Mesenchymal stem cell (in vitro differentiated cells and primary cell): Measurements from ENCODE around the gene FARS2.

Experiments
- DNase-seq: peaks from one replicate; pipeline ENCODE4 v3.0.0-alpha.2; 2013
- H2AFZ ChIP-seq: one replicate; pipeline ENCODE4 v1.6.1; 2013; ENCODE audit warnings: low read depth, mild to moderate bottlenecking, control low read depth, inconsistent platforms, low read length, moderate library complexity
- H2AK5ac ChIP-seq: 2 replicates; pipeline ENCODE4 v1.6.1; 2013; ENCODE audit warnings: low read length, moderate library complexity, mild to moderate bottlenecking, inconsistent platforms; ENCODE audit not compliant: severe bottlenecking
- H2BK120ac ChIP-seq: one replicate; pipeline ENCODE4 v1.6.1; 2013; ENCODE audit warnings: low read depth, mild to moderate bottlenecking, inconsistent platforms, low read length, moderate library complexity
- H2BK12ac ChIP-seq, 2 experiments: one replicate each; pipeline ENCODE4 v1.6.1; 2013; ENCODE audit warnings: inconsistent platforms in 2 of 2, low read length in 2 of 2, mild to moderate bottlenecking in 2 of 2, moderate library complexity in 2 of 2, control low read depth in 1 of 2
- H2BK15ac ChIP-seq: one replicate; pipeline ENCODE4 v1.6.1; 2013; ENCODE audit warnings: mild to moderate bottlenecking, low read depth, inconsistent platforms; ENCODE audit not compliant: poor library complexity, severe bottlenecking
- H2BK5ac ChIP-seq: 2 replicates; pipeline ENCODE4 v1.6.1; 2013; ENCODE audit warnings: low read depth, mild to moderate bottlenecking, low read length, control low read depth, inconsistent platforms; ENCODE audit not compliant: poor library complexity, severe bottlenecking
- H3K14ac ChIP-seq, 2 experiments: one replicate each; pipeline ENCODE4 v1.6.1; 2013; ENCODE audit warnings: inconsistent platforms in 2 of 2, low read length in 2 of 2, control low read depth in 1 of 2, mild to moderate bottlenecking in 1 of 2, moderate library complexity in 1 of 2
- H3K18ac ChIP-seq, 2 experiments: one replicate each; pipeline ENCODE4 v1.6.1; 2013; ENCODE audit warnings: inconsistent platforms in 2 of 2, low read length in 2 of 2, control low read depth in 1 of 2, low read depth in 1 of 2, mild to moderate bottlenecking in 1 of 2
- H3K23ac ChIP-seq, 2 experiments: one replicate each; pipeline ENCODE4 v1.6.1; 2013; ENCODE audit warnings: inconsistent platforms in 2 of 2, low read length in 2 of 2, mild to moderate bottlenecking in 2 of 2, moderate library complexity in 2 of 2, control low read depth in 1 of 2
- H3K27ac ChIP-seq: 2 replicates; pipeline ENCODE4 v1.5.1; 2013; ENCODE audit warnings: mild to moderate bottlenecking, moderate library complexity, low read length, control low read depth, inconsistent platforms; ENCODE audit not compliant: poor library complexity, severe bottlenecking
- H3K27me3 ChIP-seq, 2 experiments: 2 replicates each; pipeline versions ENCODE4 v1.6.1 to v1.7.0; 2013; ENCODE audit warnings: low read length in 2 of 2, mild to moderate bottlenecking in 2 of 2, moderate library complexity in 2 of 2, control low read depth in 1 of 2, inconsistent platforms in 1 of 2; ENCODE audit not compliant: control insufficient read depth in 1 of 2, insufficient read depth in 1 of 2
- H3K36me3 ChIP-seq, 2 experiments: 2 replicates each; pipeline versions ENCODE4 v1.6.1 to v1.7.0; 2013; ENCODE audit warnings: low read length in 2 of 2, control low read depth in 1 of 2, inconsistent platforms in 1 of 2, low read depth in 1 of 2, mild to moderate bottlenecking in 1 of 2; ENCODE audit not compliant: insufficient read depth in 2 of 2, control insufficient read depth in 1 of 2
- H3K4ac ChIP-seq, 2 experiments: one replicate each; pipeline ENCODE4 v1.6.1; 2013; ENCODE audit warnings: inconsistent platforms in 2 of 2, low read length in 2 of 2, mild to moderate bottlenecking in 2 of 2, moderate library complexity in 2 of 2, control low read depth in 1 of 2, low read depth in 1 of 2
- H3K4me1 ChIP-seq: 2 replicates; pipeline ENCODE4 v1.6.1; 2013; ENCODE audit warnings: low read depth, low read length, control low read depth; ENCODE audit not compliant: control insufficient read depth, insufficient read depth
- H3K4me2 ChIP-seq: 2 replicates; pipeline ENCODE4 v1.6.1; 2013; ENCODE audit warnings: low read length, mild to moderate bottlenecking, inconsistent platforms; ENCODE audit not compliant: poor library complexity, severe bottlenecking
- H3K4me3 ChIP-seq, 2 experiments: 2 replicates each; pipeline versions ENCODE4 v1.5.1 to v1.7.0; 2013; ENCODE audit warnings: low read length in 2 of 2, mild to moderate bottlenecking in 2 of 2, control low read depth in 1 of 2, low read depth in 1 of 2; ENCODE audit not compliant: insufficient read depth in 1 of 2
- H3K79me1 ChIP-seq: replicated peaks from 2 replicates; pipeline ENCODE4 v1.6.1; 2013; ENCODE audit warnings: mild to moderate bottlenecking, control low read depth, low read length, inconsistent platforms; ENCODE audit not compliant: poor library complexity, severe bottlenecking
- H3K9ac ChIP-seq: 2 replicates; pipeline ENCODE4 v1.7.0; 2013; ENCODE audit warnings: mild to moderate bottlenecking, low read length, moderate library complexity
- H3K9me3 ChIP-seq: 2 replicates; pipeline ENCODE4 v1.7.0; 2013; ENCODE audit warnings: mild to moderate bottlenecking, low read length; ENCODE audit not compliant: control insufficient read depth
- H4K8ac ChIP-seq: one replicate; pipeline ENCODE4 v1.6.1; 2013; ENCODE audit warnings: inconsistent platforms, mild to moderate bottlenecking, low read length, moderate library complexity
- H4K91ac ChIP-seq: one replicate; pipeline ENCODE4 v1.6.1; 2013; ENCODE audit warnings: mild to moderate bottlenecking, low read length, inconsistent platforms
- WGBS: methylation state at CpG from one replicate; pipeline ENCODE4 v1.1.7; 2013; ENCODE audit warnings: mixed read lengths; 5-methylcytosine and 5-hydroxymethylcytosine counted together

The FARS2 gene

GRCh38 chr6:5665173-5665572 is 403.9 kb downstream of the FARS2 start:
- Histone ChIP-seq H3K4me2 (no peak overlapping the region), H3K23ac (no peak overlapping the region), H3K79me1 (peaks cover 3% of the 10 kb centered on the region), H2BK120ac (no peak overlapping the region), H4K91ac (no peak overlapping the region), H2AFZ (no peak overlapping the region), H3K14ac (peak overlapping the region in 1 of 2 experiments; percentile 26), H3K4me3 (no peak overlapping the region), H2AK5ac (no peak overlapping the region), H3K27me3 (no peaks in the 10 kb centered on the region), H3K27ac (no peak overlapping the region), H3K36me3 (no peaks in the 10 kb centered on the region), H3K9me3 (no peaks in the 10 kb centered on the region), H2BK15ac (no peak overlapping the region), H3K4ac (no peak overlapping the region), H3K9ac (no peak overlapping the region), H3K4me1 (no peaks in the 10 kb centered on the region), H3K18ac (no peak overlapping the region), H2BK12ac (no peak overlapping the region), H4K8ac (no peak overlapping the region), H2BK5ac (no peak overlapping the region)
- 96% methylated on average over 7 of the region's 8 CpGs for WGBS
- DNase-seq = no peak

GRCh38 chr6:5665667-5666066 is 404.4 kb downstream of the FARS2 start:
- H3K27ac ChIP-seq = no peak overlapping the region
- H4K91ac ChIP-seq = no peak overlapping the region
- no peak overlapping the region for H3K14ac ChIP-seq
- H3K4ac ChIP-seq = no peak overlapping the region
- H2AK5ac ChIP-seq = no peak overlapping the region
- no peak overlapping the region for H3K9ac ChIP-seq
- H3K79me1 ChIP-seq = peaks cover 1% of the 10 kb centered on the region
- H3K23ac ChIP-seq = no peak overlapping the region
- no peak overlapping the region for H2AFZ ChIP-seq
- H2BK5ac ChIP-seq = no peak overlapping the region
- H3K27me3 ChIP-seq = no peaks in the 10 kb centered on the region
- H2BK12ac ChIP-seq = peak overlapping the region in 1 of 2 experiments; percentile 46
- no peak overlapping the region for H3K4me3 ChIP-seq
- H4K8ac ChIP-seq = no peak overlapping the region
- H3K18ac ChIP-seq = no peak overlapping the region
- DNase-seq = no peak
- H3K36me3 ChIP-seq = no peaks in the 10 kb centered on the region
- no peaks in the 10 kb centered on the region for H3K9me3 ChIP-seq
- H3K4me2 ChIP-seq = no peak overlapping the region
- 100% methylated on average over 2 of the region's 2 CpGs for WGBS
- no peak overlapping the region for H2BK120ac ChIP-seq
- no peaks in the 10 kb centered on the region for H3K4me1 ChIP-seq
- H2BK15ac ChIP-seq = no peak overlapping the region

GRCh38 chr6:5666695-5667094 is 405.4 kb downstream of the FARS2 start:
- H3K9ac ChIP-seq = no peak overlapping the region
- no peak overlapping the region for H2BK120ac ChIP-seq
- 96% methylated on average over 6 of the region's 7 CpGs for WGBS
- no peak overlapping the region for H2AK5ac ChIP-seq
- no peak overlapping the region for H3K27ac ChIP-seq
- H3K14ac ChIP-seq = no peak overlapping the region
- H3K27me3 ChIP-seq = no peaks in the 10 kb centered on the region
- no peak overlapping the region for H2BK12ac ChIP-seq
- no peak overlapping the region for H2BK15ac ChIP-seq
- no peak overlapping the region for H3K4me2 ChIP-seq
- H3K36me3 ChIP-seq = no peaks in the 10 kb centered on the region
- H3K9me3 ChIP-seq = no peaks in the 10 kb centered on the region
- no peak overlapping the region for H3K4me3 ChIP-seq
- H2BK5ac ChIP-seq = no peak overlapping the region
- H4K8ac ChIP-seq = no peak overlapping the region
- no peak overlapping the region for H3K18ac ChIP-seq
- H3K4me1 ChIP-seq = no peaks in the 10 kb centered on the region
- H3K79me1 ChIP-seq = peaks cover 1% of the 10 kb centered on the region
- no peak for DNase-seq
- H3K23ac ChIP-seq = no peak overlapping the region
- H2AFZ ChIP-seq = no peak overlapping the region
- no peak overlapping the region for H4K91ac ChIP-seq
- no peak overlapping the region for H3K4ac ChIP-seq

- no peak for DNase-seq
- H2BK120ac ChIP-seq = no peak overlapping the region
- H3K27me3 ChIP-seq = no peaks in the 10 kb centered on the region
- H3K14ac ChIP-seq = no peak overlapping the region
- no peak overlapping the region for H2AFZ ChIP-seq
- WGBS = 67% methylated on average over 3 of the region's 5 CpGs
- H3K18ac ChIP-seq = no peak overlapping the region
- H3K36me3 ChIP-seq = no peaks in the 10 kb centered on the region
- peaks cover 5% of the 10 kb centered on the region for H3K4me1 ChIP-seq
- no peak overlapping the region for H2BK12ac ChIP-seq
- H4K8ac ChIP-seq = no peak overlapping the region
- no peak overlapping the region for H3K4me2 ChIP-seq
- H3K9ac ChIP-seq = no peak overlapping the region
- H3K4ac ChIP-seq = no peak overlapping the region
- no peak overlapping the region for H2BK15ac ChIP-seq
- H2AK5ac ChIP-seq = no peak overlapping the region
- H4K91ac ChIP-seq = no peak overlapping the region
- H3K79me1 ChIP-seq = peaks cover 1% of the 10 kb centered on the region
- H3K9me3 ChIP-seq = no peaks in the 10 kb centered on the region
- no peak overlapping the region for H3K23ac ChIP-seq
- H3K4me3 ChIP-seq = no peak overlapping the region
- H3K27ac ChIP-seq = no peak overlapping the region
- no peak overlapping the region for H2BK5ac ChIP-seq
Measured at GRCh38 chr6:5667737-5668136, 406.4 kb downstream of the FARS2 start.
